HG02642 (cell line): ENCODE results near the gene ATG4D.
"Not testable (repeated sequence)": the region's sequence is repeated elsewhere in the genome, so short reads cannot be mapped to it uniquely, and the experiment has no call there.

Experiments used
- ATAC-seq: cut with Tn5 transposase; IDR thresholded peaks from one replicate; pipeline ENCODE4 v1.9.1; 2021; ENCODE audit warnings: mild to moderate bottlenecking; ENCODE audit not compliant: unreplicated experiment, poor library complexity

ATG4D gene

GRCh38 chr19:10573793-10574192, 30.1 kb downstream of the ATG4D start:
- not testable (repeated sequence) for ATAC-seq

GRCh38 chr19:10574462-10574861, 30.8 kb downstream of the ATG4D start:
- no peak for ATAC-seq

GRCh38 chr19:10575011-10575716, 31.5 kb downstream of the ATG4D start:
- no peak for ATAC-seq

GRCh38 chr19:10577951-10578350, 34.2 kb downstream of the ATG4D start:
- ATAC-seq: no peak

- no peak for ATAC-seq
Observed at GRCh38 chr19:10580979-10581631, 37.4 kb downstream of the ATG4D start.

- ATAC-seq: no peak
Observed at GRCh38 chr19:10582091-10582490, 38.4 kb downstream of the ATG4D start.

GRCh38 chr19:10583036-10583776, 39.5 kb downstream of the ATG4D start:
- ATAC-seq: no peak

GRCh38 chr19:10586396-10586795, 42.7 kb downstream of the ATG4D start:
- no peak for ATAC-seq

- no peak for ATAC-seq
Observed at GRCh38 chr19:10587022-10587838, 43.5 kb downstream of the ATG4D start, which contains the start of gene AP1M2. AP1M2 (minus strand) TSS chr19:10587312; CDS start chr19:10587231, 81 bp downstream.

- no peak for ATAC-seq
Observed at GRCh38 chr19:10587839-10588150, 44.1 kb downstream of the ATG4D start.

- ATAC-seq: no peak
Observed at GRCh38 chr19:10593148-10593547, 49.4 kb downstream of the ATG4D start.

GRCh38 chr19:10593820-10594637, 50.3 kb downstream of the ATG4D start:
- ATAC-seq: no peak

- no peak for ATAC-seq
Observed at GRCh38 chr19:10600149-10600548, 56.4 kb downstream of the ATG4D start.

- no peak for ATAC-seq
Observed at GRCh38 chr19:10601999-10602329, 58.3 kb downstream of the ATG4D start.

- peak; percentile 70 for ATAC-seq
Observed at GRCh38 chr19:10602330-10603083, 58.8 kb downstream of the ATG4D start.
